Stimulated activated CD4-positive, alpha-beta T cell treated with anti-CD3 and anti-CD28 coated beads, Interleukin-4, amount 100 ng/mL, for 1 hour (primary cell): Measurements from ENCODE around the gene SMPD3.

Experiments
- DNase-seq: peaks from one replicate; pipeline ENCODE4 v3.0.0-alpha.2; 2020

The SMPD3 gene

GRCh38 chr16:68401871-68402747, 46.2 kb downstream of the SMPD3 start:
- no peak for DNase-seq

- DNase-seq: no peak
Measured at GRCh38 chr16:68400924-68401460, 47.3 kb downstream of the SMPD3 start.

- no peak for DNase-seq
Measured at GRCh38 chr16:68400083-68400923, 48.0 kb downstream of the SMPD3 start.

DNA sequence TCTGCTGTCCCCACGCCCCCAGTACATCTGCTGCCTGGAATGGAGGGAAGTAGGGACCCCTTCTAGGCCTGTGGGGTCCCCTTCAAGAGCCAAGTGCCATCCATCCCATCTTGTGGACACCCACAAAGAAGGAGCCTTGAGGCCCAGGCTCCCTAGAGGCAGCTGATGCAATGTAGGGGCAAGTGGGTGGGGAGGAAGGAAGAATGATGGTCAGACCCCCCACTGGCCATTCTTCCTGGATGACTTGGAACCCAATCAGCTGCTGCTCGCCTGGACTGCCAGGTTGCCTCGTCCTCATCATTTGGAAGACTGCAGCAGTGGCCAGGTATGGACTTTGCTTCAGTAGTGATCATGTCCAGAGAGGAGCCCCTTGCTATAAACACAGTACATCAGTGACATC, 48.9 kb downstream of the SMPD3 start:
- DNase-seq: no peak

DNA sequence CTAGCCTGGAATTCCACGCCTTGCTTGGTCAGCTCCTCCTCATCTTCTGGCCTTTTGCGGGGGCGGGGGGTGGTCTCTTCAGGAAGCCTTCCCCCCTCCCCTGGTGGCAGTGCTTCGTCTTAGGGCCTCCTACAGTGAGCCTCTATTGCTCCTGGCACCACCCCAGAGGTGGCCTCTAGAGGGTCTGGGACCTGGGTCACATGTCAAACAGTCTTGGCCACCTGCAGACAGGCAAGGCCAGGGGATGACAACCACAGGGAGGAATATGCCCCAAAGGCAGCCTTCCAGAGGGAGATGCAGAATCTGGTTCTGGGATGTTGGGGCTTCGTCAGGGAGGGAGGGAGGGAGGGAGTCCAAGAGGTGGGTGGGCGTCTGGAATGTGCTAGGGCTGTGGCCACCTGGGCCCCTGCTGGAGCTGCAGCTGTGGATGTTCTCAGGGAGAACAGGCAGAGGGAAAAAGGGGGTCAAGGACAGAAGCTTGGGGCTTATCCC, 50.6 kb downstream of the SMPD3 start:
- DNase-seq: no peak

- peak; percentile 48 for DNase-seq
Measured at GRCh38 chr16:68396481-68396880, 51.8 kb downstream of the SMPD3 start.

DNA sequence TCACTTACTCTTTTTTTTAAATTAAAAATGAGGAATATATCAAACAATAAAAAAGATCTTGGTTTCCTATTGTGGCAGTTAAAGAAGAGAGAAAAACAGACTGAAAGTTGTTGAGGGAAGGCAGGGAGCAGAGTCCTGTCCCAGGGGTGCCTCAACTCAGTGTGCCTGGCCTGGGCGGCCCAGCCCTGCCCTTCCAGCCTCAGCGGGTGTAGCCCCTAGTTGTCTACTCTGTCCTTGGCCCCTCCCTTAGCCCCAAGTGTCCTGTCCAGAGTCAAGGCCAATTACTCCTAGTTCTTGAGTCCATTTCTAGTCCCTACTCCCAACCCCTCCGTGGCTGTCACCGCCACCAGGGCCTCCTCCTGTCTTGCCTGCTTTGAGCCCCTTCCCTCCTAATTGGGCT, 52.5 kb downstream of the SMPD3 start:
- no peak for DNase-seq

DNA sequence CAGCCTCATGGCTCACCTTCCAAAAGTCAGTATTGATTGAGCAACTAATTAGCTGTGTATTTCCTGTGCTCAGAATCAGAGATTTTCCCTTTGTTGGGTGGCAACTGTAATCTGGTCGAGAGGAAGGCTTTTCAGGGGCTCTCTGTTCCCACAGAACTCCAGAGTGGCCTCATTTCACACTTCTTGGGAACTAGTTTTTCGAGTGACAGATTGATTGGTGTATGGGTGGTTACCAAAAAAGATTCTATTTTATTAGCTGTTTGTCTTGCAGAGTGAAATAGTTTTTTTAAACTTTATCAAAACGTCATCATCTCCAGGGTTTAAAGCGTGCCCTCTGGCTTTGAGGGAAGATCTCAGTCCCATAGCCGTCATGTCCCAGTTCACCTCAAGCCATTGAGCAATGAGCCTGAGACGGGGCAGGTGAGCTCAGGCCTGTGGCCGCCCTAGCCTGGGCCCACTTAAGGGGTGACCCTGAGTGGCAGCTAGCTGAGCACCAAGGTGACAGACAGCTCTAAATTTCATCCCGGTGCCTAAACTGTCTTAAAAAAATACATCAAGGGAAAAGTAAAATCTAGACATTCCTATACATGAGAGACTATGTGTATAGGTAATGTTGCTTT, 53.0 kb downstream of the SMPD3 start:
- no peak for DNase-seq

DNA sequence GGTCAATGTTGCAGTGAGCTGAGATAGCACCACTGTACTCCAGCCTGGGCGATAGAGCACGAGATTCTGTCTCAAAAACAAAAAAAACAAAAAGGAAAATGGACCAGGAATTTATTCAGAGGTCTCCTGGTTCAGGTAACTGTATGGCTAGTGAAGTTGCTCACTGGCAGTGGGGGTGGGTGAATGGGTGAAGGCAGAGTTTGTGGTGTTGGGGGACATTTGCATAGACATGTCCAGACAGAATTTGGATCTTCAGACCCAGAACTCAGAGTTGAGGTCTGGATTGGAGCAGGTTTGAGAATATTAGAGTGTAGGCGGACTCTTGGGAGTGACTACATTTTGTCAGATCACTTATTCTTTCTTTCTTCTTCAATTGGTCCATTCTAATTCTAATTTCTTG, 55.0 kb downstream of the SMPD3 start:
- no peak for DNase-seq

DNA sequence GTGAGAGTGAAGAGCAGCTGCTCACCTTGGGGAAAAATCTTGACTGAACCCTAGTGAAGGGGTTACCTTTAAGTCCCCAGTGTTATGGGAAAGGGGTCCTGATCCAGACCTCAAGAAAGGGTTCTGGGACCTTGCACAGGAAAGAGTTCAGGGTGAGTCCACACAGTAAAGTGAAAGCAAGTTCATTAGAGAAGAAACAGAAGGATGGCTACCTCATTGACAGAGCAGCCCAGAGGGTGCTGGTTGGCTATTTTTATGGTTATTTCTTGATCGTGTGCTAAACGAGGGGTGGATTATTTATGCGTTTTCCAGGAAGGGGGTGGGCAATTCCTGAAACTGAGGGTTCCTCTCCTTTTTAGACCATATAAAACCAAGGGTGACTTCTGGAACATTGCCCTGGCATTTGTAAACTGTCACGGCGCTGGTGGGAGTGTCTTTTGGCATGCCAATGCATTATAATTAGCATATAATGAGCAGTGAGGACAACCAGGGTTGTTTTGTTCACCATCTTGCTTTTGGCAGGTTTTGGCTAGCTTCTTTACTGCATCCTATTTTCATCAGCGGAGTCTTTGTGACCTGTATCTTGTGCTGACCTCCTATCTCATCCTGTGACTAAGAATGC, 58.4 kb downstream of the SMPD3 start:
- no peak for DNase-seq

DNA sequence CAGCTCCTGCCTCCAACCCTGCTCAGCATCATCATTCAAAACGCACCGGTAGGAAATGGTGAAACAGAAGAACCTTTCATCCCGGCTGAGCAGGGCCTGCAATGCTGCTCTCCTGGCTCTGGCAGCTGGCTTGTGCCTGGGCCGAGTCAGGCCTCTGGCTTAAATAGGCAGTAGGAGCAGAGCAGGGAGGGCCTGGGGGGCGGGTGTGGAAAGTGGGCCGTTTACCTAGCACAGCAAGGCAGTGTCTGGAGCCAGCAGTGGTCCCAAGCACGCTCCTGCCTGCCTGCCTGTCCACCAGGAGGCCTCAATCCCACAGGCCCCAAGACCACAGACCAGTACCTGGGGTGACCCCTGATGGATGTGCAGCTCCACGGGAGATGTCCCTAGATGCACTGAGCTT, 59.3 kb downstream of the SMPD3 start:
- DNase-seq: no peak

DNA sequence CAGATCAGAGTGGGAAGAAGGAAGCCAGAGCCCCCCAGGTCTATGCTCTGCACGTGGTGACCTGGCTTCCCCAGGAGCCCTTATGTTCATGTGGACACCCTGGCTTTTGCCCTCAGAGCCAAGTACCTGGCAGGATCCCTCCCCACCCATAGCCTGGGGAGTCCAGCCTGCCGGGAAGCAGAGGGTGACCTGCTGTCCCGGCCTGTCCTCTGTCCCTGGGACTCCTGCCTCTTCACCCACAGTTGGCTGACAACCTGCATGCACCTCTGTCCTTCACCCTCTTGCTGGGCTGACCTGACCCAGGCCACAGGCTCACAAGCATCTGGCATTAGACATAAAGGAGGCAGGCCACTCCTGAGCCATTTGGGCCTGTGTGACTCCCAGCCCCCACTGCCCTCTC, 60.2 kb downstream of the SMPD3 start:
- DNase-seq: no peak

DNA sequence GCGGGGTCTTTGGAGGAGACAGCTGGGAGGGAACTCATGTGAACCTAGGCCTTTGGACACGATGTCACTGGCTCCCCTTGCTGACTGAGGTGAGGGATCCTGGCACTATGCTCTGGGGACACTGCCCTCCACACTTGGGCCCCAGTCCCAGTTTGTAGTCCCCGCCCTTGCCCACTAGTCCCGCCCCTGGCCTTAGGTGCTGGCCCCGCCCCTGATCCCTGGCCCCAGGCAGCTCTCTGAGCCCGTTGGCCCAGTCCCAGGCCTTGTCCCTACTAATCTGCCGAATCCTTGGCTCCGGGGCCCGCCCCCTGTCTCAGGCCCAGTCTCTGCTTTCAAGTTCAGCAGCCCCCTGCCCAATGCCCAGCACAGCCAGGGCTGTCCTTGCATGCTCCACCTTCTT, 61.0 kb downstream of the SMPD3 start:
- no peak for DNase-seq

GRCh38 chr16:68386628-68387027, 61.7 kb downstream of the SMPD3 start:
- no peak for DNase-seq

GRCh38 chr16:68385371-68385770, 62.9 kb downstream of the SMPD3 start:
- DNase-seq: no peak

GRCh38 chr16:68384288-68385161, 63.8 kb downstream of the SMPD3 start:
- DNase-seq: no peak

DNA sequence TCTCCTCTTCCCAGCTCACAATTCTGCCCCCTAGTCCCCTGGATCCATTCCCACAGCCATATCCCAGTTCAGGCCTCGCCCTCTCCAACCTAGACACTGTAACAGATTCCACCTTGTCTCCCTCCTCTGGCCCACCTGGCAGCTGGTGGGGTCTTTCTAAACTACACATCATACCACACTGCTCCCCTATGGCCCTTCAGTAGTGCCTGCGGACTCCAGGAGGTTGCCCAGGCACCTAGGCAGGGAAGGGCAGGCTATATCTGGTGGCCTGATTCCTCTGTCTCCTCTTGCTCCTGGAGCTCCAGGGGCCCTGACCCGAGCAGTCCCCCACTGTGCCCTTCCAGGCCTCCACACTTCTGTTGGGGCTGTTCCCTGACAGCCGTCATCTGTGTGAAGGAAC, 64.5 kb downstream of the SMPD3 start:
- DNase-seq: no peak

DNA sequence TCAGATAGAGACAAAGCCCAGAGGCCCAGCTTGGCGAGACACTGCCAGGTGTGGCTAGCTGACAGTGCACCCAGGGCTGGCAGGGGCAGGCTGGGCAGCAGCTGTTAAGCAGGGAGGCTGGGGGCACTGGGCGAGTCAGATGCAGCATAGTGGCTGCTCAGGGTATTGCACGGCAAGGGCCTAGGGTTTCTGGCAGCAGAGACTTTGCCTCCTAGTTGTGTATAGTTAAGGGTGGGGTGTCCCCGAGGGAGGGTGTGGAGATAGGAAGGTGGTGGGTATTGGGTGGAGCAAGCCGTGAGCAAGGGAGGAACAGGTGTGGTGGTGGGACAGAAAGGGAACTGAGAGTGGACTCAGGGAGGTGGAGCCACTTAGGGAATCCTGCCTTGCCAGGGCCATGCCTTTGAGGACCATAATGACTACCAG, 66.0 kb downstream of the SMPD3 start:
- DNase-seq: peak; percentile 16

DNA sequence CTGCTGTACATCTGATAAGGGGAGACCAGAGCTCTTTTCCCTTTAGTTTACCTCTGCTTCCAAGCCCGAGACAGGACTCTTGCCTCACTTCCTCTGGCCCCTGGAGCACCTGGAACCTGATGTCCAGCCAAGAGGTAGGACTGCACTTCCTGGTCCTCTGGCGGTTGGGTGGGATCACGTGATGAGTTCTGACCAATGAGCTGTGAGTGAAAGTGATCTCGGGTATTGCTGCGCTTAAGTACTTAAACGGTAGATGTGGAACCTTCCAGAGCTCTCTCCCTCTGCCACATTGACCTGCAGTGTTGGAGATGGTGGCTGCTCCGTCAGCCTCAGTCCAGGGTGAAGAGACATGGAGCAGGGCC, 67.0 kb downstream of the SMPD3 start:
- DNase-seq: no peak

- DNase-seq: no peak
Measured at GRCh38 chr16:68380676-68381362, 67.5 kb downstream of the SMPD3 start.

- DNase-seq: no peak
Measured at GRCh38 chr16:68380348-68380670, 68.0 kb downstream of the SMPD3 start.
